ENCODE data around the gene CIC.

Gene CIC

GRCh38 chr19:42235181-42235580 is 33.9 kb upstream of the CIC start:
- TF ChIP-seq FOXP2 (optimal IDR thresholded peaks at IDR 0.05; ENCODE audit: borderline replicate concordance, extremely low read depth, extremely low read length, insufficient read depth) (no peak), SIN3A (IDR thresholded peaks at IDR 0.05; ENCODE audit: borderline replicate concordance, insufficient read depth, low read length) (no peak), REST (IDR thresholded peaks at IDR 0.05; ENCODE audit: insufficient read depth in 1 of 2, low read depth in 2 of 2, low read length in 2 of 2) (no peak), TAF1 (IDR thresholded peaks at IDR 0.05; ENCODE audit: borderline replicate concordance, insufficient read depth, low read length) (no peak), POLR2AphosphoS5 (IDR thresholded peaks at IDR 0.05; ENCODE audit: low read depth, low read length) (no peak)

GRCh38 chr19:42239544-42240220 is 29.4 kb upstream of the CIC start:
- TF ChIP-seq SIN3A (IDR thresholded peaks at IDR 0.05; ENCODE audit: borderline replicate concordance, insufficient read depth, low read length) = no peak
- no peak for TF ChIP-seq POLR2AphosphoS5 (IDR thresholded peaks at IDR 0.05; ENCODE audit: low read depth, low read length)
- no peak for TF ChIP-seq TAF1 (IDR thresholded peaks at IDR 0.05; ENCODE audit: borderline replicate concordance, insufficient read depth, low read length)
- no peak for TF ChIP-seq FOXP2 (optimal IDR thresholded peaks at IDR 0.05; ENCODE audit: borderline replicate concordance, extremely low read depth, extremely low read length, insufficient read depth)
- TF ChIP-seq REST (IDR thresholded peaks at IDR 0.05; ENCODE audit: insufficient read depth in 1 of 2, low read depth in 2 of 2, low read length in 2 of 2) = no peak

DNA sequence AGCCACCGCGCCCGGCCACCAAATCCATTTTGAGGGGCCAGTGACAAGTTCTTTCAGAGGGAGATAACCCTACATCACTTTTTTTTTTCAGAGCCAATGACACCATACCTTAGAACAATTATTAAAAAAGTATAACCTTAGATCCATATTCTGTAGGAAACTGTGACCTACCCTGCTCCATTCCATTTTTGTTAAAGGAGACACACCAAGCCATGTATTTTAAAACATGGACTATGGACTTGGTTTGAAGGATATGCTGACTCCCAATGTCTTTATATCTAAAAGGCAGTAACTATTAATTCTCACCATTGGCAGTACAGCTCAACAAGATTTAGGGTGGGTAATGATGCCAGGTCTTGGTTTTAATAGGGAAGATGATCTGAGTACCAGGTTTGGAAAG is 27.8 kb upstream of the CIC start:
- TF ChIP-seq SIN3A (IDR thresholded peaks at IDR 0.05; ENCODE audit: borderline replicate concordance, insufficient read depth, low read length) (no peak), FOXP2 (optimal IDR thresholded peaks at IDR 0.05; ENCODE audit: borderline replicate concordance, extremely low read depth, extremely low read length, insufficient read depth) (no peak), TAF1 (IDR thresholded peaks at IDR 0.05; ENCODE audit: borderline replicate concordance, insufficient read depth, low read length) (no peak), POLR2AphosphoS5 (IDR thresholded peaks at IDR 0.05; ENCODE audit: low read depth, low read length) (no peak), REST (IDR thresholded peaks at IDR 0.05; ENCODE audit: insufficient read depth in 1 of 2, low read depth in 2 of 2, low read length in 2 of 2) (no peak)

DNA sequence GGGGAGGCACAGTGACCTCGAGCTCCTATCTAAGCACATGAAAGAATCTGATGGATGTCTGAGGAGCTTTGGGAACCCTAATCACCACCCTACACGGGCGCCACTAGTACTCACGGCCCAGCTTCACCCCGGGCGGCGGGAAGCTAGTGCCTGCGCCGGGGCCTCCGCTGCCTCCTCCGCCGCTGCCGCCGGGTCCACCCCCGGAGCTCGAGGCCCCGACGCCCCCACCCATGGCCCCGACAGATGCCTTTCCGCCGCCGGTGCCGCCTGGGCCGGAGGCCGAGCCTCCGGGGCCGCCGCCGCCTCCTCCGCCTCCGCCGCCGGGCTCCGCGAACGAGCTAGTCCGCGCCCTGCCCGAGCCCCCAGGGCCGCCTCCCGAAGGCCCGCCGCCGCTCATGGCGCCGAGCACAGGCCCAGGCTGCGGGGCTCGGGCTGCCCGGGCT is 27.0 kb upstream of the CIC start:
- no peak for TF ChIP-seq SIN3A (IDR thresholded peaks at IDR 0.05; ENCODE audit: borderline replicate concordance, insufficient read depth, low read length)
- TF ChIP-seq POLR2AphosphoS5 (IDR thresholded peaks at IDR 0.05; ENCODE audit: low read depth, low read length) = no peak
- TF ChIP-seq TAF1 (IDR thresholded peaks at IDR 0.05; ENCODE audit: borderline replicate concordance, insufficient read depth, low read length) = no peak
- no peak for TF ChIP-seq REST (IDR thresholded peaks at IDR 0.05; ENCODE audit: insufficient read depth in 1 of 2, low read depth in 2 of 2, low read length in 2 of 2)
- no peak for TF ChIP-seq FOXP2 (optimal IDR thresholded peaks at IDR 0.05; ENCODE audit: borderline replicate concordance, extremely low read depth, extremely low read length, insufficient read depth)
